ENCODE measurements around the gene WNT7B.

Gene WNT7B

DNA sequence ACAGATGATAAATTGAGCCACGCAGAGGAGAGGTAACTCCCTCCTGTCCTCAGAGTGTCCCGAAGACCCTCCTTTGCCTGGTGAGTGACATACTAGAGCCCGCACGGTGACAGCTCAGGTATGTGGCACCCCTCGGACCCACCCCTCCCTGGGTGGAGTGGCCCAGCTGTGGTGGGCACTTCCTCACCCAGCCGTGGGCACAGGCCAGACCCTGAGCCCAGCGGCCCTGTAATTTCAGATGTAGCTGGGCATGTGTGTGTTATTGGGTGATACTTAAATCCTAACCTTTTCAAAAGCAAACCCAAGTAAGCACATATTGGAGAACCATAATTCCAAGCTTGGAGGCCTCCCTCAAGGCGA, 93.2 kb downstream of the WNT7B start:
- Histone ChIP-seq H3K27ac (ENCODE audit: insufficient read depth, low read length, poor library complexity, severe bottlenecking) (no peak overlapping the region), H3K4me1 (ENCODE audit: control insufficient read depth, insufficient read depth, low read length, poor library complexity, severe bottlenecking) (no peaks in the 10 kb centered on the region), H3K27me3 (replicated peaks; ENCODE audit: control insufficient read depth, insufficient read depth, low read length, poor library complexity, severe bottlenecking) (peaks cover 8% of the 10 kb centered on the region), H3K36me3 (ENCODE audit: control insufficient read depth, insufficient read depth, low read length) (no peaks in the 10 kb centered on the region), H3K9me3 (ENCODE audit: control insufficient read depth, low read length) (no peaks in the 10 kb centered on the region), H3K4me3 (ENCODE audit: insufficient read depth, low read depth, low read length, poor library complexity, severe bottlenecking) (no peak overlapping the region)
- DNase-seq, result no peak

GRCh38 chr22:45882881-45883810, 93.8 kb downstream of the WNT7B start:
- H3K4me1 ChIP-seq (ENCODE audit: control insufficient read depth, insufficient read depth, low read length, poor library complexity, severe bottlenecking), result no peaks in the 10 kb centered on the region
- peaks cover 8% of the 10 kb centered on the region for H3K27me3 ChIP-seq (replicated peaks; ENCODE audit: control insufficient read depth, insufficient read depth, low read length, poor library complexity, severe bottlenecking)

GRCh38 chr22:45881524-45881875, 95.5 kb downstream of the WNT7B start:
- H3K27me3 ChIP-seq (replicated peaks; ENCODE audit: control insufficient read depth, insufficient read depth, low read length, poor library complexity, severe bottlenecking), result peaks cover 10% of the 10 kb centered on the region
- no peaks in the 10 kb centered on the region for H3K4me1 ChIP-seq (ENCODE audit: control insufficient read depth, insufficient read depth, low read length, poor library complexity, severe bottlenecking)
- no peaks in the 10 kb centered on the region for H3K9me3 ChIP-seq (ENCODE audit: control insufficient read depth, low read length)
- H3K4me3 ChIP-seq (ENCODE audit: insufficient read depth, low read depth, low read length, poor library complexity, severe bottlenecking), result no peak overlapping the region
- DNase-seq, result no peak
- no peak overlapping the region for H3K27ac ChIP-seq (ENCODE audit: insufficient read depth, low read length, poor library complexity, severe bottlenecking)
- H3K36me3 ChIP-seq (ENCODE audit: control insufficient read depth, insufficient read depth, low read length), result no peaks in the 10 kb centered on the region

More at GRCh38 chr22:45882881-45883810, 93.8 kb downstream of the WNT7B start:
- Histone ChIP-seq H3K4me3 (ENCODE audit: insufficient read depth, low read depth, low read length, poor library complexity, severe bottlenecking) (no peak overlapping the region), H3K36me3 (ENCODE audit: control insufficient read depth, insufficient read depth, low read length) (no peaks in the 10 kb centered on the region), H3K9me3 (ENCODE audit: control insufficient read depth, low read length) (no peaks in the 10 kb centered on the region), H3K27ac (ENCODE audit: insufficient read depth, low read length, poor library complexity, severe bottlenecking) (no peak overlapping the region)
- no peak for DNase-seq

- Histone ChIP-seq H3K27me3 (replicated peaks; ENCODE audit: control insufficient read depth, insufficient read depth, low read length, poor library complexity, severe bottlenecking) (peaks cover 10% of the 10 kb centered on the region), H3K4me3 (ENCODE audit: insufficient read depth, low read depth, low read length, poor library complexity, severe bottlenecking) (no peak overlapping the region)
Measured at GRCh38 chr22:45880716-45881523, 96.0 kb downstream of the WNT7B start.

DNA sequence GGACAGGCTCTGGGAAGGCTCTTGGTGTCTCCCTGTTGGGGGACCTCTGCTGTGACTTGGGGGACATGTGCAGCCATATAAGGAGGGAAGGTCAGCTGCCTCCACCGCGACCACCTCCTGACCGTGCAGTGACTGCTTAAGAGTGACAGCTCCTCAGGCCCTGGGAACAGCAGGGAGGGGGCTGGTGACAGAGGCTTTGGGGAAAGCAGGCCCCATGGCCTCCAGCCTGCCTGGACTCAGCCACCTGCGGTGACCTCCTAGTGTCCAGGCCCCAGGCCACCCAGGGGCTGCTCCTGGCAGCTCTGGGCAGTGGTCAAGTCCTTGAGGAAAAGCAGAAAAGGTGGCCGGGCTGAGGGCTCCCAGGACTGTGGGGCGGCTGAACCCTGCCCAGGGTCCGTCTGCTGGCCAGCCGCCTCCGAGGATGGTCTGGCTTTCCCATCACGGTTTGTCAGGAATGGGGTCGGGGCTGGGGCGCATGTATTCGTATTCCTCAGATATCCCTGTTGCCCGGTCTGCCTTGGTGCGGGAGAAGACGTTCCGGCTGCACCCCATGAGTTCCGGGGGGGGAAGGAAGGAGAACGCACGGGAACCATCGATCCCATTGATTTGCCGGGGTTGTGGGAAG, 96.8 kb downstream of the WNT7B start:
- Histone ChIP-seq H3K4me1 (ENCODE audit: control insufficient read depth, insufficient read depth, low read length, poor library complexity, severe bottlenecking) (no peaks in the 10 kb centered on the region), H3K9me3 (ENCODE audit: control insufficient read depth, low read length) (no peaks in the 10 kb centered on the region), H3K36me3 (ENCODE audit: control insufficient read depth, insufficient read depth, low read length) (no peaks in the 10 kb centered on the region), H3K27me3 (replicated peaks; ENCODE audit: control insufficient read depth, insufficient read depth, low read length, poor library complexity, severe bottlenecking) (peaks cover 10% of the 10 kb centered on the region), H3K27ac (ENCODE audit: insufficient read depth, low read length, poor library complexity, severe bottlenecking) (no peak overlapping the region), H3K4me3 (ENCODE audit: insufficient read depth, low read depth, low read length, poor library complexity, severe bottlenecking) (no peak overlapping the region)
- DNase-seq, result no peak

More at GRCh38 chr22:45880716-45881523, 96.0 kb downstream of the WNT7B start:
- DNase-seq, result no peak
- Histone ChIP-seq H3K27ac (ENCODE audit: insufficient read depth, low read length, poor library complexity, severe bottlenecking) (no peak overlapping the region), H3K4me1 (ENCODE audit: control insufficient read depth, insufficient read depth, low read length, poor library complexity, severe bottlenecking) (no peaks in the 10 kb centered on the region), H3K36me3 (ENCODE audit: control insufficient read depth, insufficient read depth, low read length) (no peaks in the 10 kb centered on the region), H3K9me3 (ENCODE audit: control insufficient read depth, low read length) (no peaks in the 10 kb centered on the region)

- Histone ChIP-seq H3K27me3 (replicated peaks; ENCODE audit: control insufficient read depth, insufficient read depth, low read length, poor library complexity, severe bottlenecking) (peaks cover 10% of the 10 kb centered on the region), H3K27ac (ENCODE audit: insufficient read depth, low read length, poor library complexity, severe bottlenecking) (no peak overlapping the region), H3K4me1 (ENCODE audit: control insufficient read depth, insufficient read depth, low read length, poor library complexity, severe bottlenecking) (no peaks in the 10 kb centered on the region), H3K36me3 (ENCODE audit: control insufficient read depth, insufficient read depth, low read length) (no peaks in the 10 kb centered on the region), H3K4me3 (ENCODE audit: insufficient read depth, low read depth, low read length, poor library complexity, severe bottlenecking) (no peak overlapping the region), H3K9me3 (ENCODE audit: control insufficient read depth, low read length) (no peaks in the 10 kb centered on the region)
- no peak for DNase-seq
Measured at GRCh38 chr22:45879552-45879949, 97.4 kb downstream of the WNT7B start.

DNA sequence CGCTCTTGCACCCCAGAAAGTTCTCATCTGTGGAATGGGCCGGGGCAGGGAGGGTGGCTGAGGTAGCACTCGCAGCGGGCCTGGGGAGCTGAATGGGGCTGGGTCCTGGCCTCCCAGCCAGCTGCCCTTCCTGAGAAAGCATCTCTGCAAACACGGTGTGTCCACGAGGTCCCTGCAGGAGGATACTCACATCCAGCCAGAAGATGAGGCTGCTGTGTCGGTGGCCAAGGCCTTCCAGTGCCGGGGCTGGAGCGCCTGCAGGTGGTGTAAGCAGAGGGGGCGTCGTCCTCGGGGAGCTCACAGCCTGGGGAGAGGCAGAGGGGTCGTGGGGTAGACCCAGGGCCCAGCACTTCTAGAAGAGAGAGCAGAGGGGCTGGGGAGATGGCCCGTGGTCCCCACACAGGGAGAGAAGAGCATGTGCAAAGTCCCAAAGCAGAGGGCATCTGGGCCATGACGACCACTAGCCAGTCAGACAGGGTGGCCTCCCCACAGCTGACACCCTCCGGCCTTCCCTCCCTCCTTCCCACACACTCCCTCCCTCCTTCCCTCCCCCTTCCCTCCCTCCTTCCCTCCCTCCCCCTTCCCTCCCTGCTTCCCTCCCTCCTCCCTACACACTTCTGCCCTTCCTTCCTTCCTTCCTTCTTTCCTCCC, 97.9 kb downstream of the WNT7B start:
- H3K27ac ChIP-seq (ENCODE audit: insufficient read depth, low read length, poor library complexity, severe bottlenecking), result no peak overlapping the region
- no peak overlapping the region for H3K4me3 ChIP-seq (ENCODE audit: insufficient read depth, low read depth, low read length, poor library complexity, severe bottlenecking)
- DNase-seq, result no peak
- H3K36me3 ChIP-seq (ENCODE audit: control insufficient read depth, insufficient read depth, low read length), result no peaks in the 10 kb centered on the region
- peaks cover 10% of the 10 kb centered on the region for H3K27me3 ChIP-seq (replicated peaks; ENCODE audit: control insufficient read depth, insufficient read depth, low read length, poor library complexity, severe bottlenecking)
- H3K9me3 ChIP-seq (ENCODE audit: control insufficient read depth, low read length), result no peaks in the 10 kb centered on the region
- H3K4me1 ChIP-seq (ENCODE audit: control insufficient read depth, insufficient read depth, low read length, poor library complexity, severe bottlenecking), result no peaks in the 10 kb centered on the region

DNA sequence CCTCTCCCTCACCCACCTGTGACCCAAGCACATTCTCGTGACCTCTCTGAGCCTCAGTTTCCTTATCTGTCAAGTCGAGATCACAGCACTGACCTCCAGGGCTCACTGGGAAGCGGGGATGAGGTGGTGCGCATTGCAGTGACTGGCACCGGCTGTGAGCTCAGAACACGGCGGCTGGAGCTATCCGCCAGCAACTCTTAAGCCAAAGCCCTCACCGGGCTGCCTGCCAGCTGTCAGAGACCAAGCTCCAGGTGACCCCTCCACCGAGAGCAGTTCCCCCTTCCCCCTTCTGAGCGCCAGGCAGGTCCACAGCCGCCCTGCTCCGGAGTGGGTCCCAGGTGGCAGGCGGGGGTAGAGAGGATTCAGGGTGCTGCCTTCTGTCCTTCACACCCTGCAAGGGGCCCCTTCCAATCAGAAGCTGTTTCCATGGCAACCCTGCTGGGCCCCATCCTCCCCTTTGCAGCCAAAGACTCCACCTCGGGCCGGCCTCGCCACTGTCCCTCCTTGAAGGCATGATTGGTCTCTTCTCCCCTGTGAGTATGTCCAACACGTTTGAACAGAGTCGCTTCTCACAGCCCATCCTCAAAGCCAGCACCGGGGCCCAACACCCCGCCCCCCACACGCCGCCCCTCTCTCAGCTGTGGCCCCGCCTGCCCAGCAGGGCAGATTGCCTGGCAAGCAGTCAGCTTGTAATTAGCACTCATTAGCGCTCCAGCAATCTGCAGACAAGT, 98.7 kb downstream of the WNT7B start:
- Histone ChIP-seq H3K27me3 (replicated peaks; ENCODE audit: control insufficient read depth, insufficient read depth, low read length, poor library complexity, severe bottlenecking) (peaks cover 10% of the 10 kb centered on the region), H3K9me3 (ENCODE audit: control insufficient read depth, low read length) (no peaks in the 10 kb centered on the region), H3K36me3 (ENCODE audit: control insufficient read depth, insufficient read depth, low read length) (no peaks in the 10 kb centered on the region), H3K4me1 (ENCODE audit: control insufficient read depth, insufficient read depth, low read length, poor library complexity, severe bottlenecking) (no peaks in the 10 kb centered on the region), H3K27ac (ENCODE audit: insufficient read depth, low read length, poor library complexity, severe bottlenecking) (no peak overlapping the region), H3K4me3 (ENCODE audit: insufficient read depth, low read depth, low read length, poor library complexity, severe bottlenecking) (no peak overlapping the region)
- DNase-seq, result no peak

GRCh38 chr22:45877651-45878050, 99.3 kb downstream of the WNT7B start:
- no peak for DNase-seq
- peaks cover 10% of the 10 kb centered on the region for H3K27me3 ChIP-seq (replicated peaks; ENCODE audit: control insufficient read depth, insufficient read depth, low read length, poor library complexity, severe bottlenecking)
- no peaks in the 10 kb centered on the region for H3K4me1 ChIP-seq (ENCODE audit: control insufficient read depth, insufficient read depth, low read length, poor library complexity, severe bottlenecking)
- H3K4me3 ChIP-seq (ENCODE audit: insufficient read depth, low read depth, low read length, poor library complexity, severe bottlenecking), result no peak overlapping the region
- no peak overlapping the region for H3K27ac ChIP-seq (ENCODE audit: insufficient read depth, low read length, poor library complexity, severe bottlenecking)
- H3K9me3 ChIP-seq (ENCODE audit: control insufficient read depth, low read length), result no peaks in the 10 kb centered on the region
- H3K36me3 ChIP-seq (ENCODE audit: control insufficient read depth, insufficient read depth, low read length), result no peaks in the 10 kb centered on the region
